Effector memory CD4-positive, alpha-beta T cell (primary cell): ENCODE measurements around the gene CRLF1.

Experiments
- DNase-seq, 3 donors: peaks; one replicate each; pipeline ENCODE4 v3.0.0-alpha.2; 2020
- H3K27ac ChIP-seq: 2 replicates; pipeline ENCODE4 v1.7.0; 2013; ENCODE audit warnings: mild to moderate bottlenecking, low read length, moderate library complexity; ENCODE audit not compliant: insufficient read depth, poor library complexity, severe bottlenecking
- H3K27me3 ChIP-seq: replicated peaks from 2 replicates; pipeline ENCODE4 v1.7.0; 2013; ENCODE audit warnings: mild to moderate bottlenecking, low read length; ENCODE audit not compliant: insufficient read depth, control insufficient read depth, poor library complexity, severe bottlenecking
- H3K36me3 ChIP-seq: 2 replicates; pipeline ENCODE4 v1.7.0; 2013; ENCODE audit warnings: mild to moderate bottlenecking, low read length, moderate library complexity; ENCODE audit not compliant: control insufficient read depth, insufficient read depth
- H3K4me1 ChIP-seq: 2 replicates; pipeline ENCODE4 v1.7.0; 2013; ENCODE audit warnings: low read length, mild to moderate bottlenecking; ENCODE audit not compliant: control insufficient read depth, insufficient read depth, poor library complexity, severe bottlenecking
- H3K4me3 ChIP-seq: 2 replicates; pipeline ENCODE4 v1.7.0; 2013; ENCODE audit warnings: low read length, low read depth, mild to moderate bottlenecking; ENCODE audit not compliant: insufficient read depth, poor library complexity, severe bottlenecking
- H3K9me3 ChIP-seq: 2 replicates; pipeline ENCODE4 v1.7.0; 2013; ENCODE audit warnings: mild to moderate bottlenecking, low read length, moderate library complexity; ENCODE audit not compliant: control insufficient read depth
- total RNA-seq, 3 donors: gene quantifications; one replicate each; lab custom pipeline; 2026; lab: John Stamatoyannopoulos, UW

Gene CRLF1, protein sequence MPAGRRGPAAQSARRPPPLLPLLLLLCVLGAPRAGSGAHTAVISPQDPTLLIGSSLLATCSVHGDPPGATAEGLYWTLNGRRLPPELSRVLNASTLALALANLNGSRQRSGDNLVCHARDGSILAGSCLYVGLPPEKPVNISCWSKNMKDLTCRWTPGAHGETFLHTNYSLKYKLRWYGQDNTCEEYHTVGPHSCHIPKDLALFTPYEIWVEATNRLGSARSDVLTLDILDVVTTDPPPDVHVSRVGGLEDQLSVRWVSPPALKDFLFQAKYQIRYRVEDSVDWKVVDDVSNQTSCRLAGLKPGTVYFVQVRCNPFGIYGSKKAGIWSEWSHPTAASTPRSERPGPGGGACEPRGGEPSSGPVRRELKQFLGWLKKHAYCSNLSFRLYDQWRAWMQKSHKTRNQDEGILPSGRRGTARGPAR
- 0 to 0.39 (median 0.17) reads per million in 3 donors for total RNA-seq

DNA sequence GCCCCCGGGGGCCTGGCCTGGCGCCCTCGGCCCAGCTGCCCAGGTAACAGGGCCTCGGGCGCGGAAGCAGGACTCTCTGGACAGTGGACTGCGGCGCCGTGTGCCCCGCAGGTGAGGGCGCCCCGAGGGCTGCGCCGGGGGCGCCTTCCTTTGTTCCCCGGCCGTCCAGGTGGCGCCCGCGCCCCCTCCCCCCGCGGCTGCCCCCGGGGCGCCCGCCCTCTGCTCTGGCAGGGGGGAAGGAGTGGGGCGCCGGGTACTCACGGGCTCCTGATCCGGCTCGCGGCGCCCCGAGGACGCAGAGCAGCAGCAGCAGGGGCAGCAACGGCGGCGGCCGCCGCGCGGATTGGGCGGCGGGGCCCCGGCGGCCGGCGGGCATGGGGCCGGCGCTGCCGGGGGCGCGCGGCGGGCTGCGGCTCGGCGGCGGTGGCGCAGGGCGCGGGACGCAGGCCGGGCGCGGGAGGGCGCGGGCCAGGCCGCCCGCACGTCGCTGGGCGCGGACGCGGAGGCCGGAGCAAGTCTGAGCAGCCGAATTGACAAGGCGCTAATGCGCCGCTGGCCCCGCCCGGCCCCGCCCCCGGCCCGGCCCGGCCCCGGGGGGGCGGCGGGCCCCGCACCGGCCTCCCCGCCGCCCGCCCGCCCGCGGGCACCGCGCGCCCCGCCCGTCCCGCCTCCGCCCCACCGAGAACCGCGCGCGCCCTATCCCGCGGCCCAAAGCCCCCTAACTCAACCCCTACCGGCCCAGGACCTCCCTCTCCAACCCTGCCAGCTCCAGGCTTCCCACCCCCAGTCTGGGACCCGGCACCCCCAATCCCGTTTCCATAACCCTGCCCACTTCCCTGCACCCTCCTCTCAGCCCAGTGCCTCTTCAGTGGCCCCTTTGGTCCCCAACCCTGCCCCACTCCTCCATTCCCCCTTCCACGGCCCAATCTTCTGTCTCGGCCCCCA lies at the start of gene CRLF1:
Gene CRLF1 (minus strand): TSS at position 519 of the 945 bp plus-strand sequence. CDS start 143 bp downstream, at position 376.
- Histone ChIP-seq H3K4me3 (no peak within 1 kb of the TSS), H3K27me3 (peaks cover 80% of the 10 kb centered on the region), H3K9me3 (no peaks in the 10 kb centered on the region), H3K27ac (no peak within 1 kb of the TSS), H3K36me3 (no peaks in the 10 kb centered on the region), H3K4me1 (peaks cover 32% of the 10 kb centered on the region)
- DNase-seq: no peak

DNA sequence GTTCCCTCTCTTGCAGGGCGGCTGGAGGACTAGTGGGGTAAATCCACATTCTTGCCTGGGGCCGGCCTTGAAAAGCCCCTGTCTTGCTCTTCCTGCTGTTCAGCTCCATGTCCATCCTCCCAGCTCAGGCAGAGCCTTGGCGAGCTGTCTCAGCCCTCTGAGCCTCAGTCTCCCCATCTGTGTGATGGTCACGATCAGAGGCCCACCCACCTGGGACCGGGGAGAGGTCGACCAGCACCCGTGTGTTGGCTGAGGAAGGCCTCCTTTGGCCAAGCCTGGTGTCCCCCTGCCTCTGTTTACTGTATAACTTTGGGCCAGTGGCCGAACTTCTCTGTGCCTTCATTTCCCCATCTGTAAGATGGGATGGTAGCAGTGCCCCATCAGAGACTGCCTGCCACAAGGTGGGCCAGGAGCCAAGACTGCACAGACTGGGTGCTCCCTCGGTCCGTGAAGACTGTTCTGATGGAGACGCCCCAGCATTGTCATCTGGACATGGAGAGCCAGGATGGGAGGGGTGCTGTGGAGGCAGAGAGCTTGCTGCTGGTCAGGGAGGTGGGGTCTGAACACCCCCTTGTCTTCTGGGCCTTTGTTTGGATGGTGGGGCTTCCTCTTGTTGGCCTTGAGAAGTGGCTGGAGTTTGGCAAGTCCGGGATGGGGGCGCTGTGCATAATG lies 48.7 kb upstream of the CRLF1 start:
- no peaks in the 10 kb centered on the region for H3K36me3 ChIP-seq
- no peak overlapping the region for H3K4me3 ChIP-seq
- no peaks in the 10 kb centered on the region for H3K4me1 ChIP-seq
- no peak overlapping the region for H3K27ac ChIP-seq
- H3K27me3 ChIP-seq: no peaks in the 10 kb centered on the region
- H3K9me3 ChIP-seq: no peaks in the 10 kb centered on the region
- DNase-seq: no peak

DNA sequence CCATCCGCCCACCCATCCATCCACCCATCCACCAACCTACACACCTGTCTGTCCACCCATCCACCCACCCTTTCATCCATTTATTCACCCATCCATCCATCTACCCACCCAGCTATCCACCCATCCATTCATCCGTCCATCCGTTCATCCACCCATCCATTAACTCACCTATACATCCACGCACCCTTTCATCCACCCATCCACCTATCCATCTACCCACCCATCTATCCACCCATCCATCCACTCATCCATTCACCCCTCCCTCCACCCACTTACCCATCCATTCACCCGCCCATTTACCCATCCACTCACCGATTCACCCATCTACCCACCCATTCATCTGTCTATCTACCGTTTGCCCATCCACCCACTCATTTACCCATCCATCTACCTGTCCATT lies 47.9 kb upstream of the CRLF1 start:
- Histone ChIP-seq H3K4me1 (no peaks in the 10 kb centered on the region), H3K27me3 (no peaks in the 10 kb centered on the region), H3K36me3 (no peaks in the 10 kb centered on the region), H3K4me3 (no peak overlapping the region), H3K27ac (no peak overlapping the region), H3K9me3 (no peaks in the 10 kb centered on the region)
- DNase-seq: no peak

DNA sequence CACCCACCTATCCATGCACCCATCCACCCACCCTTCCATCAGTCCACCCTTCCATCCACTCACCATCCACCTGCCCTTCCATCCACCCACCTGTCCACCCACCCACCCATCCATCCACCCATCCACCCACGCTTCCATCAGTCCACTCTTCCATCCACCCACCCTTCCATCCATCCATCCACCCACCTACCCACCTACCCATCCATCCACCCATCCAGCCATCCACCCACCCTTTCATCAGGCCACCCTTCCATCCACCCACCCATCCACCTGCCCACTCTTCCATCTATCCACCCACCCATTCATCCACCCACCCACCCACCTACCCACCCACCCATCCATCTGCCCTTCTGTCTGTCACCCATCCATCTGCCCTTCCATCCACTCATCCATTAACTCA lies 47.3 kb upstream of the CRLF1 start:
- Histone ChIP-seq H3K27me3 (no peaks in the 10 kb centered on the region), H3K4me1 (no peaks in the 10 kb centered on the region), H3K36me3 (no peaks in the 10 kb centered on the region), H3K27ac (no peak overlapping the region), H3K9me3 (no peaks in the 10 kb centered on the region), H3K4me3 (no peak overlapping the region)
- DNase-seq: no peak

DNA sequence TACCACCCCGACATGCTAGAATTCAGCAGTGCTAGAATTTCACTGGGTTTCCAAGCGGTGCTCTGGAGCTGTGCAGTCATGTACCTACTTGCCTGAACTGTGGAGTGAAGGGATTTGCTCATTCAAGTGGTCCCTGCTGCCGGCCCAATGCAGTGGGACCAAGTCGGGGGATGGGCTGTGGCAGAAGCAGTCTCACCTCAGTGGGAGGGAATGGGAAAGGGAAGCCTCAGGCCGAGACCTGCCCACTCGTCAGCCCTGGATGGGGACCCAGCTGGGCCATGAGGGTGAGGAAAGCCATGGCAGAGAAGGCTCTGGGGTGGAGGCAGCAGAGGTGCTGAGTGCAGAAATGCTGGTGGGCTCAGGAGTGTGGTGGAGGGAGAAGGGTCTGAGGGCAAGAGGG lies 45.1 kb upstream of the CRLF1 start:
- Histone ChIP-seq H3K27ac (no peak overlapping the region), H3K4me1 (no peaks in the 10 kb centered on the region)

DNA sequence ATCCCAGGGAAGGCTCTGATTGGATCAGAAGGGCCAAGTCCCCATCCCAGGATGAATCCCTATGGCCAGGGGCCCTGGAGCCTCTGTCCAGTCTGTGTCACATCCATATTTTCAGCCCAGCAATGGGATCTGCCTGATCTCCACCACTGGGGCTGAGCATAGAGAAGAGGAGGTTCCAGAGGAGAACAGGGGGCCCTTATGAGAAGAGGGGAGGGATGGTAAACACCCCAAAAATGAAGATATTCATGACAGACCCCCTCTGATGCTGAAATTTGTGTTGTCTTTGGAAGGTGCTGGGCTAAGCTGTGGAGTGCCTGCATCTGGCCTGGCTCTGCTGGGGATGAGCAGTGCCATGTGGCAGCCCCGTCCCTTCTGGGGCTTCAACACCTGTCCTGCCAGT lies 44.7 kb upstream of the CRLF1 start:
- H3K4me1 ChIP-seq: no peaks in the 10 kb centered on the region

More for the DNA sequence above, 45.1 kb upstream of the CRLF1 start:
- DNase-seq: no peak
- Histone ChIP-seq H3K9me3 (no peaks in the 10 kb centered on the region), H3K27me3 (no peaks in the 10 kb centered on the region), H3K36me3 (no peaks in the 10 kb centered on the region), H3K4me3 (no peak overlapping the region)

DNA sequence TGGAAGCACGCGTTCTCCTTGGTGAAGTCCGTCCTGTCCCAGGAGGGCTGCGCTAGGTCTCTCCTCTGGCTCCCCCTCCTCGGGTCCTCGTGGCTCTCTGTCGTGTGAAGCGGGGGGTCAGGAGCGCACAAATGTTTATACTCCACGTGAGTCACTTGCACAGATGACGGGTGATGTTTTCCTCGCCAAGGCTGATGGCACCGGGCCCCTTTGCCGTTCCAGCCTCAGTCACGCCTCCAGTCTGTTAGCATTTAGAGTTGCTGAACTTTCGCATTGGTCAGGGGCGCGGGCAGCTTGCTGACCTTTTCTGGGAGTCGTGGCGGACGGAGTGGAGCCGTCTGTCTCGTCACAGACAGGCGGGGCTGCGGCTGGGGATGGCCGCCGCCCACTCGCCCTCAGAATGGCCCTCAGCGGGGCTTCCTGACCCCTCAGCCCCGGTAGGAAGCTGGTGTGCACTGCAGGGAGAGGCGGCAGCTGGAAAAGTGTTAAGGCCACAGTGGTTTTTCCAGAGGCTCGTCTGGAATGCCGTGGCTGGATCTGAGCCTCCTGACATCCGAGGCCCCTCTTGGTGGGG lies 44.0 kb upstream of the CRLF1 start:
- no peaks in the 10 kb centered on the region for H3K4me1 ChIP-seq
- H3K27me3 ChIP-seq: no peaks in the 10 kb centered on the region
- H3K36me3 ChIP-seq: no peaks in the 10 kb centered on the region
- no peak overlapping the region for H3K4me3 ChIP-seq
- H3K9me3 ChIP-seq: no peaks in the 10 kb centered on the region
- H3K27ac ChIP-seq: no peak overlapping the region
- no peak for DNase-seq

More for the DNA sequence above, 44.7 kb upstream of the CRLF1 start:
- Histone ChIP-seq H3K27ac (no peak overlapping the region), H3K27me3 (no peaks in the 10 kb centered on the region), H3K36me3 (no peaks in the 10 kb centered on the region), H3K9me3 (no peaks in the 10 kb centered on the region), H3K4me3 (no peak overlapping the region)
- no peak for DNase-seq

DNA sequence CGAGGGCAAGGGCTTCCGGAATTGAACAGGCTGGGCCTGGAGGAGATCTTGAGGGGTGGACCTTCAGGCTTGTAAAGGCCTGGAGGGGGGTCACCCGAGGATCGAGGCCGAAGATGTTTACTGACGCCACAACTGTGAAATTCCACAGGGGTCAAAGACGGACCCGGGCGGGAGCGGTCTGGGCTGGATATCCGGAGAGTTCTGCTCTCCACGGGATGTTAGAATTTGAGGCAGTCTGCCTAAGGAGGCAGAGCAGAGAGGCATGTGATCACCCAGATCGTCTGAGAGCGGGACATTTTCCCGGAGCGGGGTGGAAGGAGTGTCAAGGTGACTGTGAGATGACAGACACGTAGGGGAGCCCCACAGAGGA lies 43.4 kb upstream of the CRLF1 start:
- no peaks in the 10 kb centered on the region for H3K4me1 ChIP-seq
- no peaks in the 10 kb centered on the region for H3K9me3 ChIP-seq
- no peaks in the 10 kb centered on the region for H3K36me3 ChIP-seq
- H3K27ac ChIP-seq: no peak overlapping the region
- DNase-seq: no peak
- H3K4me3 ChIP-seq: no peak overlapping the region
- H3K27me3 ChIP-seq: no peaks in the 10 kb centered on the region

DNA sequence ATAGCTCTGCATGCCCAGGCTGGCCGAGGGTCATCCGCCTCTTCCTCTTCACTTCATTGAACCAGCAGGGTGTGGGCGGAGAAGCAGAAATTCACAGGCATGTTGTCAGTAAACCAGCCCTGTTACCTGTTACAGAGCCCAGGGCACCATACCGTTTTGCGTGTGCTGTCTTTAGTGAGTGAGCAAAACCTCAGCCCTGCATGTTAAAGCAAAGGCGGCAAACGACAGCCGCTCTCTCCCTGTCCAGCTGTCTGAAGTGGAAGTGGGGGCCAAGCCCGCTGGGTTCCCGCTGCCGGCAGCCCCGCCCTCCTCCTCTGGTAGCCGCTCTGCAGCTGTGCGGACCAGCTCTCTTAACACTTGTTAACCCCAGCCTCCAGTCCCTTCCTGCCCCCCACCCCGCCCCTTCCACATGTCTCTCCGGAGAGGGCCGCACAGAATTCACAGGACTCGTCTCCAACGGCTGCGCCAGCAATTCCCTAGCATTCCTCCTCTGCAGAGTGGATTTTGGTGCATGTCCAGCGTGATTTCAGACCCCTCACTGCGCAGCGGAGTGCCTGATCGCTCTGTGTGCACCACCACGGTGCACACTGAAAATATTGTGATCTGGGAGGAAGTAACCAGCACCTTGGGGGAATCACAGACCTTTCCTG lies 42.9 kb upstream of the CRLF1 start:
- H3K4me1 ChIP-seq: no peaks in the 10 kb centered on the region
- H3K36me3 ChIP-seq: no peaks in the 10 kb centered on the region
- DNase-seq: no peak
- no peak overlapping the region for H3K27ac ChIP-seq
- H3K27me3 ChIP-seq: no peaks in the 10 kb centered on the region
- H3K4me3 ChIP-seq: no peak overlapping the region
- H3K9me3 ChIP-seq: no peaks in the 10 kb centered on the region
